ENCODE results near the gene WNT9A.
A peak's percentile ranks its signal among the peaks of the same experiment; 100 is the strongest.

The WNT9A gene

GRCh38 chr1:227953022-227953412 is 5.3 kb upstream of the WNT9A start:
- no peak for DNase-seq

DNA sequence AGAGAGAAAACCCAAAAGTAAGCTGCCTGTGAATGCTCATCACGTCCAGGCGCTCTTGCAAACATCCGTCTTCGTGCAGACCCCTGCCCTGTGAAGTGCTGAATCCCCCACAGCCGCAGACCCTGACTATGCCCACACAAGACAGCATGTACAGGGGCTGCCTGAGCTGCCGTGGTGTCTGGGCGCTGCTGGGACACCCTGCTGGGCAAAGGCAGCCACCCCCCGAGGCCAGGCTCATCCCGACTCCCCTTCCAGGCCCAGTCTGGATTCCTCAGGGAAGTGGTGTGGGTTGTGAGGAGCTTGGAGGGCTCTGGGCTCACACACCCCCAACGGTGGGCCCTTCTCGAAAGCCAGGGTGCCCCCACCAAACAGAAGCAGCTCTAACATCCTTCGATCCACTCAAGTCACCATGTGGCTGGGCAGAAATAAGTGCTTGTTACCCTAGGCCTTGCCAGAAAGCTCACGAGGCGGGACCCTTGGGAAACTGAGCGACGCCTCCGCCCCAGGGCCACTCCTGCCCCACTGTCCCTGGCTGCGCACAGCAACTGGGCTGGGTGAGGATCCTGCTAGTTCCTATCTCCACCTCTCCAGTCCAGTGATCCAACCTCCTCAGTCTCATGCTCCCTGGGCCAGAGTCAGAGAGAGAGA is 4.8 kb upstream of the WNT9A start:
- DNase-seq, result no peak

DNA sequence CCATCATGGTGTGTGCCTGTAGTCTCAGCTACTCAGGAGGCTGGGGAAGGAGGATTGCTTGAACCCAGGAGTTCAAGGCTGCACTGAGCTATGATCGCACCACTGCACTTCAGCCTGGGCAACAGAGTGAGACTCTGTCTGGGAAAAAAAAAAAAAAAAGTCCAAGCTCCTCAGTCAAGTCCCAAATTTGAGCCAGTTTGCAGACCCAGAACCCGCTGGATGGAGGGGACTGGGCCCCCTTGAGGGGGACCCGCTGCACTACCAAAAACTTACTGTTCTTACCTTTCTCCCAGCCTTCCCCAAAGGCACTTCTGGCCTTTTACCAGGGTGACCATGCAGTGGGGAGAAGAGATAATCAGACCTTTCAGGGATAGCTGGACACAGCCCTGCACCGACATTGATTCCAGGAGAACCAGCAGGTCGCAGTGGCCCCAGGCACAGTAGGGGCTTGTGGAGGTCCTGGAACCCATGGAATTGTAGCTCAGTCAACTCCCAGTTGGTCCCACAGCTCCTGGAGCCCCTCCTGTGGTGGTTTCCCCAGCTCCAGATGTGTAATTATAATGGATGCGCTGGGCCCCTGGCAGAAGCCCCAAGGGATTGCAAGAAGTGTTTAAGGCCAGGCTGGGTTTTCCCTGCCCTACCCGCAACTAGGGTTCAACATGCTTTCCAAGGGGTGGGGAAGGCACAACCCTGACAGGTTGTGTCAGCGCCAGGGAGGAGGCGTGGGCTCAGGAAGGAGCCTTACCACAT is 4.1 kb upstream of the WNT9A start:
- no peak for DNase-seq

GRCh38 chr1:227950735-227951346 is 3.1 kb upstream of the WNT9A start:
- DNase-seq, result no peak

DNA sequence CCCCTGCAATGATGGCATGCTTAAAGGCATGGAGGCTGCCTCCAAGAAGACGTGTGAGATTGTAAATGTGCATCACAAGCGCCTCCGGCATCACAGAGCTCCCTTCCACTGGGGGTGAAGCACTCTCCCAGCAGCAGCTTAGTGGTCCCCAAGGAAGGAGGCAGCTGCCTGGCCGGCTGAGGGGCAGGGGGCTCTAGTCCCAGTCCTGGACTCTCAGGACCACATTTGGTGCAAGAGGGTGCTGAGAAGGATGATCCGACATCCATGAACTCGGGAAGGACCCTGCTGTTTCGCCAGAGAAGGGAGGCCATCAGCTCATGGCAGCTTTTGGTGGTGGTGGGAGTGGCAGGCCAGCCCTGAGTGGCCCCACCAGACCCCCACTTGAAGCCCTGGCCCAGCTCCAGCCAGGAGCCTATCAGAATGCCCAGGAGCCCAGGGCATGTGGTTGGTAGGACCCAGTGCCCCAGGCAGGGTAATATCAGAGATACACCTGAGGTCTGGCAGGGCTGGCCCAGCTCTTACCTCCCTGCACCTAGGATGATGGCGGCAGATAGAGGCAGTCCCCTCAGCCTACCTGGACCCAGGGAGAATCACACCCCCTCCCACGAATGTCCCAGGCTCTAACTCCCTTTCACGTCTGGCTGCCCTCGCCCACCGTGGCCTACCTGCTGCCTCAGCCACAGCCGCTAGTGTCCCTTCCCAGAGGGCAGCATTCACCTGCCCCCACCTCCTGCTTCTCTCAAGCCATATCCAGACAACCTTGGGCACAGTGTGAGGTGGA is 2.4 kb upstream of the WNT9A start:
- no peak for DNase-seq

GRCh38 chr1:227949341-227949921 is 1.7 kb upstream of the WNT9A start:
- DNase-seq, result no peak

GRCh38 chr1:227948493-227949260 is 945 bp upstream of the WNT9A start:
- DNase-seq, result no peak

- DNase-seq, result no peak
Measured at GRCh38 chr1:227947386-227947675, 401 bp downstream of the WNT9A start.

DNA sequence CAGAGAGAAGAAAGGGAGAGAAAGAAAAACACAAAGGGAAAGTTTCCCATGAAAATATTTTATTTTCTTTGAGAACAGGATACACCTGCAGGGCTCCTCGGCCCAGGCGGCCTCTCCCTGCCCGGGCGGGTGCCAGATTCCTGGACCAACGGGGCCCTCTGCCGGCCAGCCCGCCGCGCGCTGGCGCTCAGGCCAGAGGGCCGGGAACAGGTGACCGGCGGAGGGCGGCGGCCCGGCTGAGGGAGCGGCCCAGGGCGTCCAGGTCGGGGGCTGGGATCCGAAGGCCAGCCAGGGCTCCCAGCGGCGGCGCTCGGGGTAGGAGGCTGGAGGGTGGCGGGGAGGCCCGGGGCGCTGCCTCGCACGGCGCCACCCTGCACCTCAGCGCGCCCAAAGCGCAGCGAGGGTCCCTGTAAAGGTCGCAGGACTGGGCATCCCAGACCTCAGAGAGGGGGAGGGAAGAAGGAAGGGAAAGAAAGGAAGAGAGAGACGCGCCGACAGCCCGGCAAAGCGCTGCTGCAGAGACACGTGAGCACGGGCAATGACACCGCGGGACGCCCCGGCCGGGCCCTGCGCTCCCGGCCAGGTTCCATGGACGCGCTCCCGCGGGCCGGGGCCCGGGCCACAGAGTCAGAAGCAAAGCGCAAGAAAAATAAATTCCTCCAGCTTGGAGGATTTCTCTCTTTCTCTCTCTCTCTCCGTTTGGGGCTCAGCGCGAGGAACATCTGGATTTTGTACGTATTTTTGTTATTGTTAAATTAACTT is 927 bp downstream of the WNT9A start:
- DNase-seq, result no peak

GRCh38 chr1:227945891-227946623 is 1.7 kb downstream of the WNT9A start:
- peak; percentile 41 for DNase-seq

- DNase-seq, result no peak
Measured at GRCh38 chr1:227944931-227945890, 2.5 kb downstream of the WNT9A start.

DNA sequence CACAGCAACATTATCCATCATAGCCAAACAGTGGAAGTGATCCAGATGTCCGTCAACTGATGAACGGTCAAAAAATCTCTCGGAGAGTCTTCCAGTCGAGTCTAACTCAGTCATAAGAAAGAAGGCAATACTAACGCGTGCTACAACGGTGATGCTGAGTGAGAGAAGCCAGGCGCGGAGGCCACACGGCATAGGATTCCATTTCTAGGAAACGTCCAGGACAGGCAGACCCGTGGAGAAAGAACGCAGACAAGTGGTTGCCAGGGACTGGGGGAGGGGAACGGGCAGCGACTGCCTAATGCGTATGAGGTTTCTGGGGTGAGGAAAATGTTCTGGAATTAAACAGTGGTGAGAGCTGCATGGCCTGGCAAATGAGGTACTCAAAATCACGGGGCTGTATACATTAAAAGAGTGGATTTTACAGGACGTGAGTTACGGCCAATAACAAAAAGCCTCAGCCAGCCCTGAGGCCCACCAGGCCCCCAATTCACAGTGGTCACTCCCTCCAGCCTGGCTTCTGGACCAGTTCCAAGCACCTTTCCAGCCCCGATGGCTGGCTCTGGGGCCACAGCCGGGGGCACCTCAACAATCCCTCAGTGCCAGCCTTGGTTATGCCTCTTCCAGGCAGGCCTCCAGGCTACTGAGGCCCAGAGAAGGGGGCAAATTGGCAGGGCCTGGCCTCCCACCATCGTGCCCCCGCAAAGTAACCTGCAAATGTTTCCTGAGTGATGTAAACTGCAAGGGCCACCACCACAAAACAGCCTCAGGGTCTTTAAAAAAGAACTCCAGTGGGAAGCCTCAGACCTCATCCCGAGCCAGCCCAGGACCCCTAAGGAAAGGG is 3.4 kb downstream of the WNT9A start:
- DNase-seq, result no peak

DNA sequence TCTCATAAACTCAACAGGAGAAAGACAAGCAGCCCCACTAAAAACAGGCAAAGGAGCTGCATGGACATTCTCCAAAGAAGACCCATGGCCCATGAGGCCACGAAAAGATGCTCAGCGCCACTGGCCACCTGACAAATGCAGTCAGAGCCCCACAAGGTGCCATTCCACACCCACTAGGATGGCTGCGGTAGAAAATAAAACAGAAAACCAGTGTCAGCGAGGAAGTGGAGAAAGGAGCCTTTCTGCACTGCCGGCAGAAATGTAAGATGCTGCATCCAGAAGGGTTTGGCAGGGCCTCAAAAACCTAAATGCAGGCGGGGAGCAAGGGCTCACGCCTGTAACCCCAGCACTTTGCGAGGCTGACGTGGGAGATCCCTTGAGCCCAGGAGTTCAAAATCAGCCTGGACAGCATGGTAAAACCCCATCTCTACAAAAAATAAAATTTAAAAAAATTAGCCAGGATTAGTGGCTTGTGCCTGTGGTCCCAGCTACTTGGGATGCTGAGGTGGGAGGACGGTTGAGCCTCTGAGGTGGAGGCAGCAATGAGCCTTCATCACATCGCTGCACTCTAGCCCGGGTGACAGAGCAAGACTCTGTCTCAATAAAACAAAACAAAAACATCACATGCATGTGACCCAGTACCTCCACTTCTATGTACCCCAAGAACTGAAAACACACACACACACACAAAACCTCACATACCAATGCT is 4.2 kb downstream of the WNT9A start:
- DNase-seq, result no peak

- no peak for DNase-seq
Measured at GRCh38 chr1:227942716-227943261, 4.9 kb downstream of the WNT9A start.

DNA sequence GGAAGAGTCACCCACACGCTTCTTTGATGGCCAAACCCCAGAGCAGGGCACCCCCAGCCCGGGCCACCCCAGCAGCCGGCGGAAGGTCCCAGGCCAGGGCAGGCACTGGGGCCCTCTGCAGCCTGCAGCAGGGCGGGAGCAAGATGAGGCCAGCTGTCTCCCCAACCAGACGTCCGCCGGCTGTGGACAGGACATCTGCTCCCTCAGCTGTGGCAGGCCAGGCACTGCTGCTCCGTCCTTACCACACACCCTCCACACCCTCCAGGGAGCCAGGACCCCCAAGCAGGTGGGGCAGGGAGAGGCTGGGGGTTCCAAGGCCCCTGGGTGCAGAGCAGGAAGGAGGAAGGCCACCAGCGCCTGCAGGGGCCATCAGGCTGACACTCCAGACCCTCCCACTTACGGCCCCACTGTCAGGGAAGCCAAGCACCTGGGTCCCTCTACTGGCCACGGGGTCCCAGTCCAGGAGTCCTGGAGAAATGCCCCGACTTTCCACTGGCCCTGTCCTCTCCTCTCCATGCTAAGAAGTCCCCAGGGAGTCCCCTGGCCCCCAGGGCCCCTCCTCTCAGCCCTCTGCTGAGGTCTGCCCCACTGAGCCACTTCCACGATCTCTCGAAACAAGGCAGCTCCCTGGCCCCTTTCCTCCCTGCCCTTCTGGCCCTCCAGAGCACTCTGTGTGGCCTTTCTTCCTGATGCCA is 5.6 kb downstream of the WNT9A start:
- no peak for DNase-seq

DNA sequence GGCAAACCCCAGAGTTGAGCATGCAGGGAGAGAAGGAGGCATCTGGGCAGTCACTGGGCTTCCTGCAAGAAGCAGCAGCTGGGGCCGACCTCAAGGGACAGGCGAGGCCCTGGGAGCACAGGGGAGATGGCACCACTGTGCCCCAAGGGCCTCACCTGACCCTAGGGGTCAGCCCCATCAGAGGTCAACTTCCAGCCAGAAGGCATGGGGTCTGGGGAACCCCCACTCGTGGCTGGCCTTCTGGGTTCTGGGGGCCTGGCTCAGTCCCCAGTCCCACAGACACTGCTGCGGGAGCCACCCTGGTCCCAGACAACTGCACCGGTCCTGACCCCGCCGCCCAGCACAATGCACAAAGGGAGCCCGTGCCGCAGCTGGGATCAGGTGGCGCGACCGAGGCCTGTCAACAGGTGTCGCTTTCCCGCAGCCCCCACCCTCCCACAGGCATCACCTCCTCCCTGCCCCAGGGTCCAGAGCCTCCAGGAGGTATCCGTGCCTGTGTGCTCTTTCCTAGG is 6.2 kb downstream of the WNT9A start:
- no peak for DNase-seq

DNA sequence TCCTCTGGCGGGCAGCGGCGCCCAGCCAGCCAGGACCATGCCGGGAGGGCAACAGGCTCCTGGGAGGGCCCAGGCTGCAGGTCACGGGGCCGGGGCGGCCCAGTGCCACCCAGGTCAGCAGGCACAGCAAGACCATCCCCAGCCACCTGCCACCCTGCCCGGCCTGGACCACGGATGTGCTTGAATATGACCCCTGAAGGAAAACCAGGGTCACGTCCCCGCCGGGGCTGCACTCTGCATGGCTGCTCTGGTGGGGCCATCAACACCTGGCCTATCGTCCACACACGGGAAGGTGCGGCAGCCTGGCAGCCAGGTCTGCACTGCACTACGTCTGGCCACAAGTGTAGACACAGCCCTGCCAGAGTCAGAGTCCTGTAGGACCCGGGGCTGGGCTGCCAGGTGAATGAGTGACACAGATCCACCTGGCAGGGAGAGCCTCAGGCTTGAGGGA is 6.9 kb downstream of the WNT9A start:
- no peak for DNase-seq
